A673 (cell line): ENCODE data around the gene AGXT2. TPM values are rescaled to one million over a fixed set of nuclear protein-coding genes. Genes with fewer than 3 reads are reported as not detected.

Source experiments
- BruUV-seq: library from RNA; stranded (reverse); fragments of 400-500 nt; replicated peaks from 2 replicates; lab custom pipeline; 2021; lab: Mats Ljungman, UMichigan
- CTCF ChIA-PET: fragments of 300-600 bp; sonication (Branson Sonifier 250); formaldehyde crosslinking; loops from one replicate; lab custom pipeline; 2022; ENCODE audit warnings: antibody characterized with exemption; lab: Charles Lee
- POLR2A ChIA-PET: fragments of 300-600 bp; sonication (Branson Sonifier 250); formaldehyde crosslinking; loops from one replicate; lab custom pipeline; 2022; ENCODE audit warnings: antibody characterized with exemption; ENCODE audit not compliant: low non-redundant PET; lab: Charles Lee
- DNase-seq: peaks from one replicate; pipeline ENCODE4 v3.0.0-alpha.2; 2015; ENCODE audit warnings: low spot score
- H3K27ac ChIP-seq: fragments of 200-600 bp; sonication (generic); 2 replicates; pipeline ENCODE4 v1.5.1; 2016; ENCODE audit warnings: mixed run types, low read depth, mild to moderate bottlenecking, mixed read lengths, antibody characterized with exemption, low read length; ENCODE audit not compliant: poor library complexity, severe bottlenecking
- H3K27me3 ChIP-seq: fragments of 200-600 bp; sonication (generic); replicated peaks from 2 replicates; pipeline ENCODE4 v1.6.1; 2017; ENCODE audit warnings: mixed run types, low read depth, mild to moderate bottlenecking, mixed read lengths, antibody characterized with exemption, low read length; ENCODE audit not compliant: insufficient read depth, poor library complexity
- H3K36me3 ChIP-seq: fragments of 200-600 bp; sonication (generic); 2 replicates; pipeline ENCODE4 v1.6.1; 2016; ENCODE audit warnings: mixed run types, mild to moderate bottlenecking, mixed read lengths, antibody characterized with exemption, low read length; ENCODE audit not compliant: insufficient read depth, poor library complexity, severe bottlenecking
- H3K4me1 ChIP-seq: fragments of 200-600 bp; sonication (generic); 2 replicates; pipeline ENCODE4 v1.6.1; 2017; ENCODE audit warnings: mixed run types, mild to moderate bottlenecking, mixed read lengths, antibody characterized with exemption, low read length; ENCODE audit not compliant: insufficient read depth, poor library complexity, severe bottlenecking
- H3K4me3 ChIP-seq: fragments of 200-600 bp; sonication (generic); 2 replicates; pipeline ENCODE4 v1.5.1; 2016; ENCODE audit warnings: low read depth, mixed run types, mild to moderate bottlenecking, mixed read lengths, low read length; ENCODE audit not compliant: poor library complexity, severe bottlenecking
- H3K9me3 ChIP-seq: fragments of 200-600 bp; sonication (generic); 2 replicates; pipeline ENCODE4 v1.6.1; 2016; ENCODE audit warnings: mixed run types, low read depth, mild to moderate bottlenecking, mixed read lengths, antibody characterized with exemption, low read length; ENCODE audit not compliant: poor library complexity, severe bottlenecking
- CTCF ChIP-seq: fragments of 300-800, 200-600 bp; sonication (generic); conservative IDR thresholded peaks from 2 replicates; pipeline ENCODE4 v1.5.1; 2017; ENCODE audit warnings: low read depth, mild to moderate bottlenecking, antibody characterized with exemption, low read length, moderate library complexity, mixed read lengths
- EZH2 ChIP-seq: fragments of 200-600 bp; sonication (generic); IDR thresholded peaks from 2 replicates; pipeline ENCODE4 v1.6.1; 2017; ENCODE audit warnings: borderline replicate concordance, low read depth, mild to moderate bottlenecking, mixed read lengths, antibody characterized with exemption, low read length; ENCODE audit not compliant: poor library complexity, severe bottlenecking
- intact Hi-C: fragments of 100-400 bp; cut with micrococcal nuclease; formaldehyde crosslinking; loops from one replicate; pipeline ENCODE4 v1.10.0; 2022; ENCODE audit not compliant: unreplicated experiment
- total RNA-seq: library from RNA; stranded (reverse); gene quantifications from 2 replicates; pipeline ENCODE4 v1.2.3, GENCODE V29; 2021

Gene AGXT2
- total RNA-seq, 1 experiment from 2014 or later: not detected

- peaks cover 3% of the 10 kb centered on the region for H3K27me3 ChIP-seq
- H3K4me1 ChIP-seq: no peaks in the 10 kb centered on the region
- no TSS peak for BruUV-seq
- H3K4me3 ChIP-seq: no peak overlapping the region
- POLR2A ChIA-PET: no interaction called here
- H3K9me3 ChIP-seq: no peaks in the 10 kb centered on the region
- no peaks in the 10 kb centered on the region for H3K36me3 ChIP-seq
- no peak overlapping the region for H3K27ac ChIP-seq
- CTCF ChIA-PET: no interaction called here
- TF ChIP-seq EZH2: no peak
- TF ChIP-seq CTCF: no peak
- DNase-seq: no peak
- intact Hi-C loops: loop anchor here (5.0 kb wide), 3 partner anchors 45 to 530 kb away; no protein-coding TSS in a partner anchor
These were observed 45.9 kb downstream of the AGXT2 start for GRCh38 chr5:35001842-35002241.

- Histone ChIP-seq H3K36me3 (no peaks in the 10 kb centered on the region), H3K4me1 (no peaks in the 10 kb centered on the region), H3K27me3 (peaks cover 18% of the 10 kb centered on the region), H3K4me3 (no peak overlapping the region), H3K9me3 (no peaks in the 10 kb centered on the region), H3K27ac (no peak overlapping the region)
- no TSS peak for BruUV-seq
- CTCF ChIA-PET: no interaction called here
- intact Hi-C loops: no loop called here
- peak; percentile 52 for DNase-seq
- POLR2A ChIA-PET: no interaction called here
- no peak for TF ChIP-seq EZH2
- no peak for TF ChIP-seq CTCF
These were observed 49.5 kb downstream of the AGXT2 start for GRCh38 chr5:34998058-34998789.

GRCh38 chr5:34996261-34996660, 51.5 kb downstream of the AGXT2 start:
- CTCF ChIA-PET: no interaction called here
- no peak for DNase-seq
- H3K9me3 ChIP-seq: no peaks in the 10 kb centered on the region
- intact Hi-C loops: no loop called here
- no peak overlapping the region for H3K27ac ChIP-seq
- H3K4me1 ChIP-seq: no peaks in the 10 kb centered on the region
- H3K36me3 ChIP-seq: no peaks in the 10 kb centered on the region
- H3K27me3 ChIP-seq: peaks cover 18% of the 10 kb centered on the region
- no TSS peak for BruUV-seq
- TF ChIP-seq CTCF (no peak), EZH2 (no peak)
- H3K4me3 ChIP-seq: no peak overlapping the region
- POLR2A ChIA-PET: no interaction called here
